NCI-H345 (cell line): ENCODE results near the gene NOTCH2.

ENCODE experiments used
- DNase-seq: peaks from one replicate; lab custom pipeline; 2025; lab: John Stamatoyannopoulos, UW

The NOTCH2 gene

GRCh38 chr1:119975006-119975405 is 94.5 kb downstream of the NOTCH2 start:
- DNase-seq, result no peak

- peak; percentile 82 for DNase-seq
These were observed 95.4 kb downstream of the NOTCH2 start for GRCh38 chr1:119974013-119974412.

GRCh38 chr1:119971710-119972570 is 97.5 kb downstream of the NOTCH2 start:
- no peak for DNase-seq

GRCh38 chr1:119968601-119969000 is 100.9 kb downstream of the NOTCH2 start:
- DNase-seq, result no peak

- DNase-seq, result peak; percentile 45
These were observed 101.4 kb downstream of the NOTCH2 start for GRCh38 chr1:119968068-119968492.

GRCh38 chr1:119966681-119967080 is 102.8 kb downstream of the NOTCH2 start:
- DNase-seq, result no peak

- DNase-seq, result no peak
These were observed 103.4 kb downstream of the NOTCH2 start for GRCh38 chr1:119966020-119966419.

GRCh38 chr1:119964673-119965363 is 104.6 kb downstream of the NOTCH2 start:
- DNase-seq, result no peak

GRCh38 chr1:119962296-119962968 is 107.0 kb downstream of the NOTCH2 start:
- no peak for DNase-seq

GRCh38 chr1:119960501-119960900 is 109.0 kb downstream of the NOTCH2 start:
- DNase-seq, result no peak

- DNase-seq, result no peak
These were observed 109.9 kb downstream of the NOTCH2 start for GRCh38 chr1:119959268-119960220.

- no peak for DNase-seq
These were observed 111.2 kb downstream of the NOTCH2 start for GRCh38 chr1:119958223-119958622.

GRCh38 chr1:119956306-119956705 is 113.2 kb downstream of the NOTCH2 start:
- DNase-seq, result no peak

- DNase-seq, result no peak
These were observed 114.7 kb downstream of the NOTCH2 start for GRCh38 chr1:119954476-119955422.

- DNase-seq, result no peak
These were observed 116.0 kb downstream of the NOTCH2 start for GRCh38 chr1:119953266-119953998.

GRCh38 chr1:119952496-119952895 is 117.0 kb downstream of the NOTCH2 start:
- no peak for DNase-seq

- peak; percentile 80 for DNase-seq
These were observed 120.9 kb downstream of the NOTCH2 start for GRCh38 chr1:119948342-119949214.

- no peak for DNase-seq
These were observed 122.0 kb downstream of the NOTCH2 start for GRCh38 chr1:119947468-119947867.

GRCh38 chr1:119946724-119947123 is 122.7 kb downstream of the NOTCH2 start:
- no peak for DNase-seq
